SK-N-SH (cell line): ENCODE data around the gene MTF1. TPM values are rescaled to one million over a fixed set of nuclear protein-coding genes. Genes with fewer than 3 reads are reported as not detected.

Experiments
- CTCF ChIA-PET: fragments of 300-600, 350-600 bp; formaldehyde crosslinking; extraction: SDS; loops from one replicate; lab custom pipeline; 2021; lab: Yijun Ruan, JAX
- POLR2A ChIA-PET: fragments of 350-600 bp; sonication (Branson Sonifier 250); formaldehyde crosslinking; extraction: SDS; loops from one replicate; lab custom pipeline; 2020; ENCODE audit warnings: antibody characterized with exemption, inconsistent platforms; lab: Yijun Ruan, JAX
- DNase-seq: peaks from one replicate; pipeline ENCODE4 v3.0.0; 2012
- H2AFZ ChIP-seq: fragments of 200-600 bp; sonication (generic); 2 replicates; pipeline ENCODE4 v1.8.1; 2016; ENCODE audit warnings: antibody characterized with exemption, mild to moderate bottlenecking, low read depth
- H3F3A ChIP-seq: fragments of 200-600 bp; sonication (generic); replicated peaks from 2 replicates; pipeline ENCODE3; 2016; ENCODE audit warnings: antibody characterized with exemption, mild to moderate bottlenecking; ENCODE audit not compliant: insufficient read depth
- H3K27ac ChIP-seq, 2 experiments: fragments of 200-500 bp in 1 of 2; fragments of 200-600 bp in 1 of 2; sonication (Bioruptor generic) in 1 of 2; sonication (generic), shearing (Covaris generic) in 1 of 2; 2 replicates each; pipeline versions ENCODE4 v1.5.1 to v1.6.1; 2014 to 2016; ENCODE audit warnings: low read depth in 2 of 2, inconsistent platforms in 1 of 2, low read length in 1 of 2, mild to moderate bottlenecking in 1 of 2, mixed read lengths in 1 of 2
- H3K27me3 ChIP-seq: fragments of 200-600 bp; sonication (generic), shearing (Covaris generic); 2 replicates; pipeline ENCODE4 v1.6.1; 2016; ENCODE audit warnings: mixed run types; ENCODE audit not compliant: insufficient read depth
- H3K36me3 ChIP-seq, 2 experiments: fragments of 200-500 bp in 1 of 2; fragments of 200-600 bp in 1 of 2; sonication (Bioruptor generic) in 1 of 2; sonication (generic) in 1 of 2; replicated peaks in 1 of 2; 2 replicates each; pipeline versions ENCODE3 to v1.5.1; 2014 to 2016; ENCODE audit warnings: low read length in 1 of 2, mild to moderate bottlenecking in 1 of 2; ENCODE audit not compliant: insufficient read depth in 2 of 2, control insufficient read depth in 1 of 2
- H3K4me1 ChIP-seq, 2 experiments: fragments of 200-500 bp in 1 of 2; fragments of 200-600 bp in 1 of 2; sonication (Bioruptor generic) in 1 of 2; sonication (generic), shearing (Covaris generic) in 1 of 2; 2 replicates each; pipeline versions ENCODE4 v1.5.1 to v1.6.1; 2014 to 2016; ENCODE audit warnings: low read depth in 1 of 2, low read length in 1 of 2, mixed run types in 1 of 2; ENCODE audit not compliant: insufficient read depth in 2 of 2, control insufficient read depth in 1 of 2
- H3K4me2 ChIP-seq: fragments of 200-600 bp; sonication (generic), shearing (Covaris generic); 2 replicates; pipeline ENCODE4 v1.6.1; 2017; ENCODE audit warnings: mixed run types
- H3K4me3 ChIP-seq, 2 experiments: fragments of 200-500 bp in 1 of 2; fragments of 200-600 bp in 1 of 2; sonication (Bioruptor generic) in 1 of 2; sonication (generic), shearing (Covaris generic) in 1 of 2; 2 replicates each; pipeline versions ENCODE4 v1.5.1 to v1.8.1; 2014 to 2016; ENCODE audit warnings: low read depth in 2 of 2, inconsistent platforms in 1 of 2, low read length in 1 of 2, mild to moderate bottlenecking in 1 of 2, mixed read lengths in 1 of 2, moderate library complexity in 1 of 2
- H3K79me2 ChIP-seq: fragments of 200-600 bp; sonication (generic); 2 replicates; pipeline ENCODE4 v1.8.1; 2017; ENCODE audit warnings: mild to moderate bottlenecking; ENCODE audit not compliant: insufficient read depth
- H3K9ac ChIP-seq: fragments of 200-600 bp; sonication (generic); 2 replicates; pipeline ENCODE4 v1.6.1; 2017; ENCODE audit warnings: mixed run types
- H3K9me2 ChIP-seq: fragments of 200-600 bp; sonication (generic); 2 replicates; pipeline ENCODE4 v1.6.1; 2017; ENCODE audit warnings: mixed run types
- H3K9me3 ChIP-seq: fragments of 200-600 bp; sonication (generic); 2 replicates; pipeline ENCODE4 v1.6.1; 2017; ENCODE audit warnings: mixed run types, mild to moderate bottlenecking, moderate library complexity
- H4K20me1 ChIP-seq: fragments of 200-600 bp; sonication (generic); 2 replicates; pipeline ENCODE4 v1.6.1; 2017; ENCODE audit warnings: mild to moderate bottlenecking, mixed run types; ENCODE audit not compliant: insufficient read depth
- FOXM1 ChIP-seq: IDR thresholded peaks from 2 replicates; pipeline ENCODE4 v1.4.0; 2012; ENCODE audit warnings: low read depth, mild to moderate bottlenecking
- GABPA ChIP-seq: IDR thresholded peaks from 2 replicates; pipeline ENCODE4 v1.4.0; 2012; ENCODE audit warnings: low read depth, mild to moderate bottlenecking
- GATA2 ChIP-seq: sonication (generic); formaldehyde crosslinking; IDR thresholded peaks from 2 replicates; pipeline ENCODE4 v1.5.0; 2020; ENCODE audit warnings: mild to moderate bottlenecking, missing genetic modification reagents
- JUND ChIP-seq: IDR thresholded peaks from 2 replicates; pipeline ENCODE4 v1.4.0; 2012
- MAX ChIP-seq: IDR thresholded peaks from 2 replicates; pipeline ENCODE4 v1.4.0; 2012; ENCODE audit warnings: low read depth
- MXI1 ChIP-seq: IDR thresholded peaks from 2 replicates; pipeline ENCODE4 v1.6.1; 2012; ENCODE audit warnings: mild to moderate bottlenecking, low read depth, low read length, improper control_type of control experiment
- NFIC ChIP-seq: IDR thresholded peaks from 2 replicates; pipeline ENCODE4 v1.4.0; 2012; ENCODE audit warnings: borderline replicate concordance
- RAD21 ChIP-seq: IDR thresholded peaks from 2 replicates; pipeline ENCODE4 v1.6.1; 2012; ENCODE audit warnings: mild to moderate bottlenecking, low read length
- RFX5 ChIP-seq: IDR thresholded peaks from 2 replicates; pipeline ENCODE4 v1.6.1; 2012; ENCODE audit warnings: mild to moderate bottlenecking, improper control_type of control experiment, low read length
- RXRA ChIP-seq: IDR thresholded peaks from 2 replicates; pipeline ENCODE4 v1.4.0; 2012; ENCODE audit warnings: low read depth, mild to moderate bottlenecking, borderline replicate concordance
- SIN3A ChIP-seq: IDR thresholded peaks from 2 replicates; pipeline ENCODE4 v1.6.1; 2012; ENCODE audit warnings: low read depth, mild to moderate bottlenecking, low read length, moderate library complexity, borderline replicate concordance
- TAF1 ChIP-seq: IDR thresholded peaks from 2 replicates; pipeline ENCODE4 v1.6.1; 2012; ENCODE audit warnings: low read depth, mild to moderate bottlenecking, low read length, moderate library complexity, borderline replicate concordance
- USF1 ChIP-seq: IDR thresholded peaks from 2 replicates; pipeline ENCODE4 v1.4.0; 2012; ENCODE audit warnings: low read depth, borderline replicate concordance
- USF2 ChIP-seq: fragments of 150-350 bp; IDR thresholded peaks from 2 replicates; pipeline ENCODE4 v1.6.1; 2017; ENCODE audit warnings: antibody characterized with exemption, low read length, low read depth, borderline replicate concordance
- WGBS: methylation state at CpG from one replicate; pipeline ENCODE4 v1.1.6; 2017; ENCODE audit warnings: low lambda C conversion rate; 5-methylcytosine and 5-hydroxymethylcytosine counted together
- polyA plus RNA-seq, 3 experiments: library from polyadenylated mRNA; depleted of rRNA; stranded (reverse); fragments of >200 nt; gene quantifications; 2 replicates each; pipeline ENCODE4 v1.2.3, GENCODE V29; 2012
- TF ChIP-seq, protein P1 (sequence below): IDR thresholded peaks from 2 replicates; pipeline ENCODE4 v1.6.1; 2012; ENCODE audit warnings: mild to moderate bottlenecking, low read depth, low read length, moderate library complexity
- TF ChIP-seq, protein P2 (sequence below): fragments of 150-350 bp; IDR thresholded peaks from 2 replicates; pipeline ENCODE4 v1.6.1; 2016; ENCODE audit warnings: mild to moderate bottlenecking, low read depth, low read length
- TF ChIP-seq, protein P3 (sequence below): IDR thresholded peaks from 2 replicates; pipeline ENCODE4; 2012

Gene MTF1
- polyA plus RNA-seq, 1 of the 3 experiments (the other 2 are of a cell fraction), result 5.0 TPM

DNA sequence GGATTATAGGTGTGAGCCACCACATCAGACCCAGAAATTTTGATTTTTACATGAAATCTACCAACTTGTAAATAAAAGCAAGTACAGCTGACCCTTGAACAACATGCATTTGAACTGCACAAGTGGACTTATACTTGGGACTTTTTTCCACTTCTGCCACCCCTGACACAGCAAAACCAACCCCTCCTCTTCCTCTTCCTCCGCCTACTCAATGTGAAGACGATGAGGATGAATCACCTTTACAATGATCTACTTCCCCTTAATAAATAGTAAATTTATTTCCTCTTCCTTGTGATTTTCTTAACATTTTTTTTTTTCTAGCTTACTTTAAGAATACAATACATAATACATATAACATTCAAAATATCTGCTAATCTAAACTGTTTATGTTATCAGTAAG is 33.9 kb downstream of the MTF1 start:
- no peaks in the 10 kb centered on the region for H3K9me2 ChIP-seq
- no peaks in the 10 kb centered on the region for H3K4me1 ChIP-seq
- no peak overlapping the region for H3K4me3 ChIP-seq
- peaks cover 5% of the 10 kb centered on the region for H3F3A ChIP-seq
- no peaks in the 10 kb centered on the region for H3K9me3 ChIP-seq
- H2AFZ ChIP-seq, result no peak overlapping the region
- H3K36me3 ChIP-seq, result peaks cover 44 to 46% of the 10 kb centered on the region in 2 experiments
- H3K79me2 ChIP-seq, result peaks cover 3% of the 10 kb centered on the region; the same call in 1 of the 2 replicates
- WGBS, result 88% methylated on average over 2 of the region's 2 CpGs
- POLR2A ChIA-PET, result interaction anchor here (1.4 kb wide), 1 partner anchor 13 kb away, joined by 3 read pairs; no protein-coding TSS in a partner anchor
- CTCF ChIA-PET, result no interaction called here
- no peak overlapping the region for H3K9ac ChIP-seq
- TF ChIP-seq, protein P1, sequence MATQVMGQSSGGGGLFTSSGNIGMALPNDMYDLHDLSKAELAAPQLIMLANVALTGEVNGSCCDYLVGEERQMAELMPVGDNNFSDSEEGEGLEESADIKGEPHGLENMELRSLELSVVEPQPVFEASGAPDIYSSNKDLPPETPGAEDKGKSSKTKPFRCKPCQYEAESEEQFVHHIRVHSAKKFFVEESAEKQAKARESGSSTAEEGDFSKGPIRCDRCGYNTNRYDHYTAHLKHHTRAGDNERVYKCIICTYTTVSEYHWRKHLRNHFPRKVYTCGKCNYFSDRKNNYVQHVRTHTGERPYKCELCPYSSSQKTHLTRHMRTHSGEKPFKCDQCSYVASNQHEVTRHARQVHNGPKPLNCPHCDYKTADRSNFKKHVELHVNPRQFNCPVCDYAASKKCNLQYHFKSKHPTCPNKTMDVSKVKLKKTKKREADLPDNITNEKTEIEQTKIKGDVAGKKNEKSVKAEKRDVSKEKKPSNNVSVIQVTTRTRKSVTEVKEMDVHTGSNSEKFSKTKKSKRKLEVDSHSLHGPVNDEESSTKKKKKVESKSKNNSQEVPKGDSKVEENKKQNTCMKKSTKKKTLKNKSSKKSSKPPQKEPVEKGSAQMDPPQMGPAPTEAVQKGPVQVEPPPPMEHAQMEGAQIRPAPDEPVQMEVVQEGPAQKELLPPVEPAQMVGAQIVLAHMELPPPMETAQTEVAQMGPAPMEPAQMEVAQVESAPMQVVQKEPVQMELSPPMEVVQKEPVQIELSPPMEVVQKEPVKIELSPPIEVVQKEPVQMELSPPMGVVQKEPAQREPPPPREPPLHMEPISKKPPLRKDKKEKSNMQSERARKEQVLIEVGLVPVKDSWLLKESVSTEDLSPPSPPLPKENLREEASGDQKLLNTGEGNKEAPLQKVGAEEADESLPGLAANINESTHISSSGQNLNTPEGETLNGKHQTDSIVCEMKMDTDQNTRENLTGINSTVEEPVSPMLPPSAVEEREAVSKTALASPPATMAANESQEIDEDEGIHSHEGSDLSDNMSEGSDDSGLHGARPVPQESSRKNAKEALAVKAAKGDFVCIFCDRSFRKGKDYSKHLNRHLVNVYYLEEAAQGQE, result no peak
- TF ChIP-seq RAD21 (no peak), MXI1 (no peak), GATA2 (CRISPR knock-in tag) (no peak), USF2 (no peak)
- TF ChIP-seq, protein P2, sequence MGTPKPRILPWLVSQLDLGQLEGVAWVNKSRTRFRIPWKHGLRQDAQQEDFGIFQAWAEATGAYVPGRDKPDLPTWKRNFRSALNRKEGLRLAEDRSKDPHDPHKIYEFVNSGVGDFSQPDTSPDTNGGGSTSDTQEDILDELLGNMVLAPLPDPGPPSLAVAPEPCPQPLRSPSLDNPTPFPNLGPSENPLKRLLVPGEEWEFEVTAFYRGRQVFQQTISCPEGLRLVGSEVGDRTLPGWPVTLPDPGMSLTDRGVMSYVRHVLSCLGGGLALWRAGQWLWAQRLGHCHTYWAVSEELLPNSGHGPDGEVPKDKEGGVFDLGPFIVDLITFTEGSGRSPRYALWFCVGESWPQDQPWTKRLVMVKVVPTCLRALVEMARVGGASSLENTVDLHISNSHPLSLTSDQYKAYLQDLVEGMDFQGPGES, result no peak
- no peak for DNase-seq
- no peak overlapping the region for H3K4me2 ChIP-seq
- no peaks in the 10 kb centered on the region for H4K20me1 ChIP-seq
- H3K27me3 ChIP-seq, result no peaks in the 10 kb centered on the region
- no peak overlapping the region for H3K27ac ChIP-seq

GRCh38 chr1:37824001-37824400 is 35.4 kb downstream of the MTF1 start:
- POLR2A ChIA-PET, result no interaction called here
- H3K27ac ChIP-seq, result no peak overlapping the region
- H3K4me2 ChIP-seq, result no peak overlapping the region
- WGBS, result 100% methylated on average over 2 of the region's 2 CpGs
- DNase-seq, result no peak
- no peak overlapping the region for H3K9ac ChIP-seq
- H3K9me3 ChIP-seq, result no peaks in the 10 kb centered on the region
- no peak overlapping the region for H3K4me3 ChIP-seq
- peaks cover 3% of the 10 kb centered on the region; the same call in 1 of the 2 replicates for H3K79me2 ChIP-seq
- no peaks in the 10 kb centered on the region for H3K9me2 ChIP-seq
- H3K36me3 ChIP-seq, result peaks cover 44 to 52% of the 10 kb centered on the region in 2 experiments
- no peaks in the 10 kb centered on the region for H4K20me1 ChIP-seq
- CTCF ChIA-PET, result no interaction called here
- TF ChIP-seq USF2 (no peak), GABPA (no peak), USF1 (no peak), JUND (no peak), FOXM1 (no peak), RFX5 (no peak), RXRA (no peak), NFIC (no peak), RAD21 (no peak), MAX (no peak), SIN3A (no peak), TAF1 (no peak)
- TF ChIP-seq, protein P3, sequence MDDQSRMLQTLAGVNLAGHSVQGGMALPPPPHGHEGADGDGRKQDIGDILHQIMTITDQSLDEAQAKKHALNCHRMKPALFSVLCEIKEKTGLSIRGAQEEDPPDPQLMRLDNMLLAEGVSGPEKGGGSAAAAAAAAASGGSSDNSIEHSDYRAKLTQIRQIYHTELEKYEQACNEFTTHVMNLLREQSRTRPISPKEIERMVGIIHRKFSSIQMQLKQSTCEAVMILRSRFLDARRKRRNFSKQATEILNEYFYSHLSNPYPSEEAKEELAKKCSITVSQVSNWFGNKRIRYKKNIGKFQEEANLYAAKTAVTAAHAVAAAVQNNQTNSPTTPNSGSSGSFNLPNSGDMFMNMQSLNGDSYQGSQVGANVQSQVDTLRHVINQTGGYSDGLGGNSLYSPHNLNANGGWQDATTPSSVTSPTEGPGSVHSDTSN, result no peak
- H2AFZ ChIP-seq, result no peak overlapping the region
- no peaks in the 10 kb centered on the region for H3K27me3 ChIP-seq
- H3K4me1 ChIP-seq, result no peaks in the 10 kb centered on the region
- H3F3A ChIP-seq, result peaks cover 5% of the 10 kb centered on the region
